OCI-LY7 (cell line): ENCODE results near the gene PCBP3. TPM values are rescaled to one million over a fixed set of nuclear protein-coding genes. Genes with fewer than 3 reads are reported as not detected.

Source experiments
- BruUV-seq: library from RNA; stranded (reverse); fragments of 400-500 nt; replicated peaks from 2 replicates; lab custom pipeline; 2021; lab: Mats Ljungman, UMichigan
- CTCF ChIA-PET: fragments of 300-600 bp; sonication (Branson Sonifier 250); formaldehyde crosslinking; loops from one replicate; lab custom pipeline; 2022; ENCODE audit warnings: antibody characterized with exemption; ENCODE audit not compliant: unreplicated experiment; lab: Charles Lee
- POLR2A ChIA-PET: fragments of 300-600 bp; sonication (Branson Sonifier 250); formaldehyde crosslinking; loops from one replicate; lab custom pipeline; 2022; ENCODE audit warnings: antibody characterized with exemption; lab: Charles Lee
- DNase-seq: peaks from one replicate; pipeline ENCODE4 v3.0.0-alpha.2; 2015; ENCODE audit warnings: low spot score
- H2AFZ ChIP-seq: fragments of 200-600 bp; sonication (generic), shearing (Covaris generic); 2 replicates; pipeline ENCODE4 v1.6.1; 2014; ENCODE audit warnings: mild to moderate bottlenecking, antibody characterized with exemption, low read length, moderate library complexity
- H3K27ac ChIP-seq: fragments of 200-600 bp; sonication (generic); 2 replicates; pipeline ENCODE4 v1.5.1; 2014; ENCODE audit warnings: mixed run types, low read depth, mild to moderate bottlenecking, moderate library complexity, low read length, inconsistent platforms; ENCODE audit not compliant: poor library complexity, severe bottlenecking
- H3K36me3 ChIP-seq: fragments of 200-600 bp; sonication (generic); 2 replicates; pipeline ENCODE4 v1.6.1; 2014; ENCODE audit warnings: mild to moderate bottlenecking, antibody characterized with exemption, low read length, moderate library complexity, mixed read lengths; ENCODE audit not compliant: insufficient read depth
- H3K4me1 ChIP-seq: fragments of 200-600 bp; sonication (generic); 2 replicates; pipeline ENCODE4 v1.5.1; 2014; ENCODE audit warnings: mild to moderate bottlenecking, low read length; ENCODE audit not compliant: insufficient read depth, poor library complexity, severe bottlenecking
- H3K4me2 ChIP-seq: fragments of 200-600 bp; sonication (generic); 2 replicates; pipeline ENCODE4 v1.6.1; 2014; ENCODE audit warnings: mild to moderate bottlenecking, low read length
- H3K4me3 ChIP-seq: fragments of 200-600 bp; sonication (generic); 2 replicates; pipeline ENCODE4 v1.5.1; 2014; ENCODE audit warnings: mild to moderate bottlenecking, low read depth, low read length; ENCODE audit not compliant: poor library complexity, severe bottlenecking
- H3K79me2 ChIP-seq: fragments of 200-600 bp; sonication (generic); 2 replicates; pipeline ENCODE4 v1.6.1; 2016; ENCODE audit warnings: low read depth, mild to moderate bottlenecking, low read length, moderate library complexity, mixed read lengths; ENCODE audit not compliant: insufficient read depth
- H3K9me2 ChIP-seq: fragments of 200-600 bp; sonication (generic); 2 replicates; pipeline ENCODE4 v1.6.1; 2016; ENCODE audit warnings: mild to moderate bottlenecking, low read length, mixed read lengths; ENCODE audit not compliant: insufficient read depth
- H3K9me3 ChIP-seq: fragments of 200-600 bp; sonication (generic); 2 replicates; pipeline ENCODE4 v1.6.1; 2014; ENCODE audit warnings: mild to moderate bottlenecking, mixed run types, low read length, mixed read lengths
- H4K20me1 ChIP-seq: fragments of 200-600 bp; sonication (generic); 2 replicates; pipeline ENCODE4 v1.6.1; 2014; ENCODE audit warnings: mild to moderate bottlenecking, antibody characterized with exemption, low read length, moderate library complexity, mixed read lengths; ENCODE audit not compliant: insufficient read depth
- EZH2phosphoT487 ChIP-seq: fragments of 200-600 bp; sonication (generic); IDR thresholded peaks from 2 replicates; pipeline ENCODE4 v1.6.1; 2018; ENCODE audit warnings: low read depth, borderline replicate concordance, mild to moderate bottlenecking, mixed run types, antibody characterized with exemption, low read length, moderate library complexity, mixed read lengths
- intact Hi-C: fragments of 100-400 bp; cut with micrococcal nuclease; formaldehyde crosslinking; loops from one replicate; pipeline ENCODE4 v1.10.0; 2022; ENCODE audit not compliant: unreplicated experiment
- total RNA-seq, 2 experiments: library from RNA; depleted of rRNA in 1 of 2; stranded (reverse); fragments of >200 nt in 1 of 2; shearing (Covaris generic) in 1 of 2; gene quantifications; 2 replicates each; pipeline ENCODE4 v1.2.3, GENCODE V29; 2014 to 2022
- TF ChIP-seq, protein P1 (sequence below): fragments of 200-600 bp; sonication (generic); conservative IDR thresholded peaks from 2 replicates; pipeline ENCODE4 v1.5.1; 2014; ENCODE audit warnings: mild to moderate bottlenecking, antibody characterized with exemption, low read length, moderate library complexity, mixed read lengths

The PCBP3 gene
- total RNA-seq, 2 experiments from 2014 or later = 0.61 TPM; not detected in 1

DNA sequence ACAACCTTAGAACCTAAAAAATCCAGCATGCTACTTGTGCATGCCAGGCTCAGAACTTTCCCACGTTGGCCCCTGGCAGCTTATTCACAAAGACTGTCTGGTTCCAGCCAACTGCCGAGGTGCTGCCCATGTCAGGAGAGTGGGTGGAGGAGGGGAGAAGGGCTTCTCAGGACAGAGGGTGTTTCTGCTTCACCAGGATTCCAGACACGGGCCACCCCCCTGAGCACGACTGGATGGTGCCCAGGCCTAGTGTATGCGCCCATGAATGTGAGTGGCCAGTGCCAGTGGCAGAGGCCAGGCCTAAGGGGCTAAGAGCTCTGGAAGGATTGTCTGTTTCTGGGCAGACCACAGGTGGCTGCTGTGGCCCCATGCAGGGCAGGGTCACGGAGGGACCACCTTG is 189.9 kb downstream of the PCBP3 start:
- Histone ChIP-seq H3K4me3 (no peak overlapping the region), H3K27ac (no peak overlapping the region), H3K9me3 (no peaks in the 10 kb centered on the region), H4K20me1 (no peaks in the 10 kb centered on the region), H3K36me3 (no peaks in the 10 kb centered on the region), H3K79me2 (no peaks in the 10 kb centered on the region), H3K4me1 (no peaks in the 10 kb centered on the region), H3K9me2 (no peaks in the 10 kb centered on the region), H2AFZ (no peak overlapping the region), H3K4me2 (no peak overlapping the region)
- no TSS peak for BruUV-seq
- intact Hi-C loops = no loop called here
- DNase-seq = no peak
- TF ChIP-seq, protein P1, sequence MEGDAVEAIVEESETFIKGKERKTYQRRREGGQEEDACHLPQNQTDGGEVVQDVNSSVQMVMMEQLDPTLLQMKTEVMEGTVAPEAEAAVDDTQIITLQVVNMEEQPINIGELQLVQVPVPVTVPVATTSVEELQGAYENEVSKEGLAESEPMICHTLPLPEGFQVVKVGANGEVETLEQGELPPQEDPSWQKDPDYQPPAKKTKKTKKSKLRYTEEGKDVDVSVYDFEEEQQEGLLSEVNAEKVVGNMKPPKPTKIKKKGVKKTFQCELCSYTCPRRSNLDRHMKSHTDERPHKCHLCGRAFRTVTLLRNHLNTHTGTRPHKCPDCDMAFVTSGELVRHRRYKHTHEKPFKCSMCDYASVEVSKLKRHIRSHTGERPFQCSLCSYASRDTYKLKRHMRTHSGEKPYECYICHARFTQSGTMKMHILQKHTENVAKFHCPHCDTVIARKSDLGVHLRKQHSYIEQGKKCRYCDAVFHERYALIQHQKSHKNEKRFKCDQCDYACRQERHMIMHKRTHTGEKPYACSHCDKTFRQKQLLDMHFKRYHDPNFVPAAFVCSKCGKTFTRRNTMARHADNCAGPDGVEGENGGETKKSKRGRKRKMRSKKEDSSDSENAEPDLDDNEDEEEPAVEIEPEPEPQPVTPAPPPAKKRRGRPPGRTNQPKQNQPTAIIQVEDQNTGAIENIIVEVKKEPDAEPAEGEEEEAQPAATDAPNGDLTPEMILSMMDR = no peak
- TF ChIP-seq EZH2phosphoT487 = no peak
- POLR2A ChIA-PET = no interaction called here
- CTCF ChIA-PET = no interaction called here

DNA sequence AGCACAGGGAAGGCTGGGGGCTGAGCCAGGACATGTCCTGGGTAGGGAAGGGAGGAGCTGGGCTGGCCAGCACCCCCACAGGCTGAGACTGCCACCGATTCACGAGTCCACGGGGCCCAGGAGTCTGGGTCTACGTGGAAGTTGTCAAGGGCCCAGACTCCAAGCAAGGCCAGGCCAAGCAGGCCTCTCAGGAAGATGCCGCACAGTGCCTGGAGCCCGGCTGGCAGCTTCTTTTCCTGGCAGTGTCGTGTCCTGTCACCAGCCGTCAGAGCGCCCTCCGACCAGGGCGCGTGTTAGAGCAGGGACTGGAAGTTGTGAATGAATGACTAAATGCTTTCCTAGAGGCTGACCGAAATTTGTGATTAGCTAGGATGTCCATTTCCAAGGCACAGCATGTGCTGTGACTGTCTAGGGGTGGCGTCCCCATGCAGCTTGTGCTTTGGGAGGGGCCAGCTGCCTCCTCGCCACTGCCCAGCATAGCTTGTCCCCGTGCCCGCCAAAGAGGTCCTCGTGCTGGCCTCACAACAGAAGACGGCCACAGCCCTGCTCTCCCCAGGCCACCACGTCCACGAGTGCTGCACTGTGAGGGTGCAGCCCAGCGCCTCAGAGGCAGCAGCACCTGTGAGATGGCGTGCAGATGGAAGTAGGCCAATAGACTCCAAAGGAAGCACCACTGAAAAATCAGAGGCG is 190.6 kb downstream of the PCBP3 start:
- ChIA-PET POLR2A (no interaction called here), CTCF (no interaction called here)
- H3K4me3 ChIP-seq = no peak overlapping the region
- no TSS peak for BruUV-seq
- no peaks in the 10 kb centered on the region for H3K9me3 ChIP-seq
- TF ChIP-seq, protein P1 = no peak
- TF ChIP-seq EZH2phosphoT487 = no peak
- no peaks in the 10 kb centered on the region for H3K4me1 ChIP-seq
- no peak overlapping the region for H2AFZ ChIP-seq
- no peaks in the 10 kb centered on the region for H3K79me2 ChIP-seq
- no peaks in the 10 kb centered on the region for H3K36me3 ChIP-seq
- H4K20me1 ChIP-seq = no peaks in the 10 kb centered on the region
- no peak overlapping the region for H3K27ac ChIP-seq
- DNase-seq = no peak
- intact Hi-C loops = no loop called here
- H3K4me2 ChIP-seq = no peak overlapping the region
- no peaks in the 10 kb centered on the region for H3K9me2 ChIP-seq

DNA sequence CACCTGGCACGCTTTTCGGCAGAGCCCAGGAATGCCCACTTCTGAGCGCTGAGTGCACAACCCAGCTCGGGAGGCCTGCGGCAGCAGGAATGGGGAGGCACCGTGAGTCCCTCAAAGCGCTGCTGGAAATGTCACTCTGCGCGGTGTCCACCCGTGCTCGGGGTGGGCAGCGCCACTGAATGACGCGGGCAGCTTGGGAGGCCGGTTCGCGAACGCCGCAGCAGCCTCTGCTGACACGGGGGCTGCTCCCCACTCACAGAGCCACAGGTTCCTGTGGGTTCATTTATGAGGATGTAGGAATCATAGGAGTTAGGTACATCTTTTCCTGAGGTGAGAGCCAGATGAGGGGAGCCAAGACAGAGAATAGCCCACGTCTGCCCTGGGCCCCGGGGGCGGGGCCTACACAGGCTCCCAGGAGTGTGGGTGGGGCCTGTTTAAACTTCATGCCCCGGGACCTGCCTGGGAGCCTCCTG is 191.3 kb downstream of the PCBP3 start:
- CTCF ChIA-PET = no interaction called here

More for the DNA sequence above, 191.3 kb downstream of the PCBP3 start:
- intact Hi-C loops = no loop called here
- POLR2A ChIA-PET = no interaction called here
- H3K9me3 ChIP-seq = no peaks in the 10 kb centered on the region
- H3K36me3 ChIP-seq = no peaks in the 10 kb centered on the region
- H3K9me2 ChIP-seq = no peaks in the 10 kb centered on the region
- H2AFZ ChIP-seq = no peak overlapping the region
- DNase-seq = no peak
- no peaks in the 10 kb centered on the region for H3K79me2 ChIP-seq
- TF ChIP-seq EZH2phosphoT487 = no peak
- TF ChIP-seq, protein P1 = no peak
- no TSS peak for BruUV-seq
- no peak overlapping the region for H3K4me2 ChIP-seq
- no peaks in the 10 kb centered on the region for H4K20me1 ChIP-seq
- no peaks in the 10 kb centered on the region for H3K4me1 ChIP-seq
- no peak overlapping the region for H3K4me3 ChIP-seq
- no peak overlapping the region for H3K27ac ChIP-seq
